CD4-positive, alpha-beta T cell (primary cell): ENCODE results near the gene FBXL20. TPM values are rescaled to one million over a fixed set of nuclear protein-coding genes. Genes with fewer than 3 reads are reported as not detected.

ENCODE experiments used
- ATAC-seq: fragments of 200-7000 bp; cut with Tn5 transposase; one replicate; pipeline ENCODE4 v1.10.0; 2022; ENCODE audit warnings: mild to moderate bottlenecking; ENCODE audit not compliant: poor library complexity
- CTCF ChIA-PET: fragments of 350-600 bp; sonication (Branson Sonifier 250); formaldehyde crosslinking; loops from one replicate; lab custom pipeline; 2021; ENCODE audit warnings: antibody characterized with exemption, inconsistent platforms; lab: Charles Lee
- POLR2A ChIA-PET: fragments of 350-600 bp; sonication (Branson Sonifier 250); formaldehyde crosslinking; loops from one replicate; lab custom pipeline; 2021; ENCODE audit warnings: antibody characterized with exemption, inconsistent platforms; lab: Charles Lee
- DNase-seq, 14 experiments: peaks; one replicate each; pipeline ENCODE4 v3.0.0-alpha.2; 2013 to 2020; ENCODE audit warnings: mixed read lengths in 2 of 14
- H3K27ac ChIP-seq, 2 donors: one replicate each; pipeline versions ENCODE4 v1.5.1 to v1.7.0; 2013; ENCODE audit warnings: low read length in 2 of 2, low read depth in 1 of 2, mild to moderate bottlenecking in 1 of 2
- H3K27me3 ChIP-seq, 2 experiments: 1 replicate in 1 of 2; 2 replicates in 1 of 2; pipeline versions ENCODE4 v1.6.1 to v1.7.0; 2013; ENCODE audit warnings: low read length in 2 of 2, control low read depth in 1 of 2, mild to moderate bottlenecking in 1 of 2, moderate library complexity in 1 of 2; ENCODE audit not compliant: insufficient read depth in 2 of 2, control insufficient read depth in 1 of 2
- H3K36me3 ChIP-seq: one replicate; pipeline ENCODE4 v1.6.1; 2013; ENCODE audit warnings: low read length, control low read depth; ENCODE audit not compliant: insufficient read depth
- H3K4me1 ChIP-seq: one replicate; pipeline ENCODE4 v1.6.1; 2013; ENCODE audit warnings: low read length, control low read depth; ENCODE audit not compliant: insufficient read depth
- H3K4me3 ChIP-seq: one replicate; pipeline ENCODE4 v1.5.1; 2013; ENCODE audit warnings: mild to moderate bottlenecking, low read length, moderate library complexity
- H3K9me3 ChIP-seq, 2 experiments: 1 replicate in 1 of 2; 2 replicates in 1 of 2; pipeline versions ENCODE4 v1.6.1 to v1.7.0; 2013; ENCODE audit warnings: low read length in 2 of 2, mild to moderate bottlenecking in 2 of 2, control low read depth in 1 of 2, moderate library complexity in 1 of 2; ENCODE audit not compliant: control insufficient read depth in 1 of 2, insufficient read depth in 1 of 2
- H3K27ac Mint-ChIP-seq: one replicate; pipeline ENCODE4 v1.8.0; 2020; ENCODE audit warnings: mixed read lengths
- H3K27me3 Mint-ChIP-seq: one replicate; pipeline ENCODE4 v1.8.0; 2021; ENCODE audit warnings: mixed read lengths
- H3K36me3 Mint-ChIP-seq: one replicate; pipeline ENCODE4 v1.8.0; 2021; ENCODE audit warnings: low read depth, mixed read lengths
- H3K4me1 Mint-ChIP-seq: one replicate; pipeline ENCODE4 v1.8.0; 2021; ENCODE audit warnings: low read depth, mixed read lengths
- H3K4me3 Mint-ChIP-seq: one replicate; pipeline ENCODE4 v1.8.0; 2020; ENCODE audit warnings: mild to moderate bottlenecking, mixed read lengths
- H3K9me3 Mint-ChIP-seq: one replicate; pipeline ENCODE4 v1.8.0; 2020; ENCODE audit warnings: mixed read lengths
- intact Hi-C, 2 experiments: fragments of 100-400 bp; cut with DNase I in 1 of 2; cut with micrococcal nuclease in 1 of 2; formaldehyde crosslinking; loops; one replicate each; pipeline versions ENCODE4 v1.15.1 to v1.9.0; 2023 to 2025; cut with DNase I, micrococcal nuclease
- total RNA-seq, 174 experiments: library from RNA in 2 of 174; stranded (reverse) in 2 of 174; gene quantifications; one replicate each; pipeline ENCODE4 v1.2.3 and lab custom pipeline; 2021 to 2026
- TF ChIP-seq, protein P1 (sequence below): fragments of 200-600 bp; IDR thresholded peaks from one replicate; pipeline ENCODE4 v1.8.0; 2022; ENCODE audit warnings: antibody characterized with exemption, mild to moderate bottlenecking

FBXL20 gene
- total RNA-seq, 2 experiments from 2014 or later = 16.7 to 17.1 TPM

DNA sequence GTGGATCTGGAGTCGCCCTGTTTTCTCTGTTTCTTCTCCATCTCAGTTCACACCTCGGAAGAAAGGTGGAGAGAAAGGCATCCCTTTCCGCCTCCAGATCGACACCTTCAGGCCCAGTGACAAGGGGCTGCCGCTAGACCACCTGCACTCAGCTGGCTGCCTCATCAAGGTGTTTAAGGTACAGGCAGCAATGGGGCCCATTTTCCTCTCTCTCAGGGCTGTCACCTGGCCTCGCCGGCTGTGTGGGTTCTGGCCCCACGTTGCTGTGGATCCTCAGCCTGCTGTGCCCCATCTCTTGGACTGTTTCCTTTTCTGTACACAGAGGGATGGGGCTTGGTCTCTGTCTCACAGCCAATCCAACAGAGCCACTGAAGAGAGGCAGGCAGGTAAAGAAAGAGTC, 158.3 kb downstream of the FBXL20 start:
- H3K27ac Mint-ChIP-seq = no peak overlapping the region
- POLR2A ChIA-PET = no interaction called here
- H3K27ac ChIP-seq = no peak overlapping the region
- H3K27me3 ChIP-seq = no peaks in the 10 kb centered on the region
- no peaks in the 10 kb centered on the region for H3K9me3 ChIP-seq
- no peaks in the 10 kb centered on the region for H3K36me3 Mint-ChIP-seq
- DNase-seq (no peak), ATAC-seq (no peak)
- H3K4me1 Mint-ChIP-seq = peaks cover 24% of the 10 kb centered on the region
- TF ChIP-seq, protein P1, sequence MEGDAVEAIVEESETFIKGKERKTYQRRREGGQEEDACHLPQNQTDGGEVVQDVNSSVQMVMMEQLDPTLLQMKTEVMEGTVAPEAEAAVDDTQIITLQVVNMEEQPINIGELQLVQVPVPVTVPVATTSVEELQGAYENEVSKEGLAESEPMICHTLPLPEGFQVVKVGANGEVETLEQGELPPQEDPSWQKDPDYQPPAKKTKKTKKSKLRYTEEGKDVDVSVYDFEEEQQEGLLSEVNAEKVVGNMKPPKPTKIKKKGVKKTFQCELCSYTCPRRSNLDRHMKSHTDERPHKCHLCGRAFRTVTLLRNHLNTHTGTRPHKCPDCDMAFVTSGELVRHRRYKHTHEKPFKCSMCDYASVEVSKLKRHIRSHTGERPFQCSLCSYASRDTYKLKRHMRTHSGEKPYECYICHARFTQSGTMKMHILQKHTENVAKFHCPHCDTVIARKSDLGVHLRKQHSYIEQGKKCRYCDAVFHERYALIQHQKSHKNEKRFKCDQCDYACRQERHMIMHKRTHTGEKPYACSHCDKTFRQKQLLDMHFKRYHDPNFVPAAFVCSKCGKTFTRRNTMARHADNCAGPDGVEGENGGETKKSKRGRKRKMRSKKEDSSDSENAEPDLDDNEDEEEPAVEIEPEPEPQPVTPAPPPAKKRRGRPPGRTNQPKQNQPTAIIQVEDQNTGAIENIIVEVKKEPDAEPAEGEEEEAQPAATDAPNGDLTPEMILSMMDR = no peak
- CTCF ChIA-PET = interaction anchor here (0.6 to 6.7 kb wide), 5 partner anchors 9 to 196 kb away, joined by 3 to 122 read pairs (median 5); no protein-coding TSS in a partner anchor
- no peaks in the 10 kb centered on the region for H3K9me3 Mint-ChIP-seq
- peaks cover 4% of the 10 kb centered on the region for H3K27me3 Mint-ChIP-seq
- H3K4me3 ChIP-seq = no peak overlapping the region
- no peaks in the 10 kb centered on the region for H3K36me3 ChIP-seq
- peaks cover 32% of the 10 kb centered on the region for H3K4me1 ChIP-seq
- no peak overlapping the region for H3K4me3 Mint-ChIP-seq
- intact Hi-C loops = no loop called here

DNA sequence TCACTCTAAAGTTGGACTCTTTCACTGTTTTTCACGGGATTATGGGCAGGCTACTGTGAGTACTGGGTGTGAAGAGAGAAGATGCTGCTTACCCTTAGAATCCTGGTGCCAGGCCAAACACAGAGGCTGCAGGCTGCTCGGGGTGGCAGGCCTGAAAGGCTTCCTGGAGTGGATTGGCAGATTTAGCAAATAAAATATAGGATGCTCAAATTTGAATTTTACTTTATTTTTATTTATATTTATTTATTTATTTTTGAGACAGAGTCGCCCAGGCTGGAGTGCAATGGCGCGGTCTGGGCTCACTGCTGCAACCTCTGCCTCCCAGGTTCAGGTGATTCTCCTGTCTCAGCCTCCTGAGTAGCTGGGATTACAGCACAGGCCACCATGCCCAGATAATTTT, 160.8 kb downstream of the FBXL20 start:
- Mint-ChIP-seq H3K4me3 (no peak overlapping the region), H3K4me1 (peaks cover 37% of the 10 kb centered on the region), H3K27ac (no peak overlapping the region), H3K36me3 (no peaks in the 10 kb centered on the region), H3K9me3 (no peaks in the 10 kb centered on the region), H3K27me3 (peaks cover 4% of the 10 kb centered on the region)
- no peaks in the 10 kb centered on the region for H3K36me3 ChIP-seq
- peaks cover 53% of the 10 kb centered on the region for H3K4me1 ChIP-seq
- no peak overlapping the region for H3K4me3 ChIP-seq
- H3K27me3 ChIP-seq = no peaks in the 10 kb centered on the region
- DNase-seq = no peak
- TF ChIP-seq, protein P1 = no peak
- no peak overlapping the region for H3K27ac ChIP-seq
- no peaks in the 10 kb centered on the region for H3K9me3 ChIP-seq
- CTCF ChIA-PET = interaction anchor here (6.7 kb wide), 1 partner anchor 32 kb away, joined by 122 read pairs; no protein-coding TSS in a partner anchor
- POLR2A ChIA-PET = interaction anchor here (1.0 kb wide), 1 partner anchor 41 kb away, joined by 4 read pairs; the partner anchor contains the start of gene RPL19
- no peak for ATAC-seq
- intact Hi-C loops = no loop called here

DNA sequence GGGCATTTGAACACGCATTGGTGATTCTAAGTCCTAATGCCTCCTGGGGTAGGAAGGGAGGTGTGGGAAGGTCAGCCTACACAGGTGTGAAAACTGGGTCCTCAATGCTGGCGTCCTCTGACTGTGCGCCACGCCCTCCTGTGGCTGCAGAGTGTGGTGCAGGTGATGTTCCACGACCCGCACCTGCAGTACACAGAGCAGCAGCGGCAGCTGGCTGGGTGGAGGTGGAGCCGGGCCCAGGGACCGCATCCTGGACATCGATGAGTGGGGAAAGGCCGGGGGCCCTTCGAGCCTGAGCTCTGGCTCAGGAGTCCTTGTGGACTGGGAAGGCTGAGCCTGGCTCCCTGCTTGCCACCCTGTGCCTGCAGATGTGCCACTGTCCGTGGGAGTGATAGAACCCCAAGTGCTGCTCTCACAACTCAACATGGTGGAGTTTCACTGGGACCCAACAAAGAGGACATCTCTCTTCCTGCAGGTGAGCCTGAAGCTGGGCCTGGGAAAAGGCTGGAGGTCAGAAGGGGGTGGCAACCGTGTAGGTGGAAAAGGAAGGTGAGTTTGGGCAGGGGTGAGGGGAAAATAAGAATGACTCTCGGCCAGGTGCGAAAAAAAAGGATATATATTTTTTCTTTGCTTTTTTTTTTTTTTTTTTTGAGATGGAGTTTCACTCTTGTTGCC, 161.6 kb downstream of the FBXL20 start:
- Mint-ChIP-seq H3K27me3 (peaks cover 3% of the 10 kb centered on the region), H3K36me3 (no peaks in the 10 kb centered on the region), H3K4me1 (peaks cover 38% of the 10 kb centered on the region), H3K27ac (peak overlapping the region; percentile 67), H3K4me3 (no peak overlapping the region), H3K9me3 (no peaks in the 10 kb centered on the region)
- CTCF ChIA-PET = interaction anchor here (0.5 to 5.2 kb wide), 8 partner anchors 12 to 435 kb away, joined by 3 to 62 read pairs (median 6); partner anchors contain the start of gene RPL19
- POLR2A ChIA-PET = interaction anchor here (0.6 to 3.6 kb wide), 3 partner anchors 28 to 40 kb away, joined by 4 to 47 read pairs (median 36); partner anchors contain the start of gene RPL19
- DNase-seq = peak; percentile 52 to 85 (median 66)
- Histone ChIP-seq H3K27me3 (no peaks in the 10 kb centered on the region), H3K36me3 (no peaks in the 10 kb centered on the region), H3K27ac (no peak overlapping the region), H3K4me1 (peaks cover 55% of the 10 kb centered on the region), H3K4me3 (no peak overlapping the region), H3K9me3 (no peaks in the 10 kb centered on the region)
- TF ChIP-seq, protein P1 = peak; percentile 72
- ATAC-seq = peak; percentile 39
- intact Hi-C loops = loop anchor here (10.0 kb wide), 2 partner anchors 165 to 255 kb away; no protein-coding TSS in a partner anchor
